ENCODE results near the gene IQCN. TPM values are rescaled to one million over a fixed set of nuclear protein-coding genes. Genes with fewer than 3 reads are reported as not detected.
"Not testable (repeated sequence)": the region's sequence is repeated elsewhere in the genome, so short reads cannot be mapped to it uniquely, and the experiment has no call there.

Gene IQCN
- polyA plus RNA-seq, 3 donors: 6.6 to 12.2 (median 7.2) TPM

DNA sequence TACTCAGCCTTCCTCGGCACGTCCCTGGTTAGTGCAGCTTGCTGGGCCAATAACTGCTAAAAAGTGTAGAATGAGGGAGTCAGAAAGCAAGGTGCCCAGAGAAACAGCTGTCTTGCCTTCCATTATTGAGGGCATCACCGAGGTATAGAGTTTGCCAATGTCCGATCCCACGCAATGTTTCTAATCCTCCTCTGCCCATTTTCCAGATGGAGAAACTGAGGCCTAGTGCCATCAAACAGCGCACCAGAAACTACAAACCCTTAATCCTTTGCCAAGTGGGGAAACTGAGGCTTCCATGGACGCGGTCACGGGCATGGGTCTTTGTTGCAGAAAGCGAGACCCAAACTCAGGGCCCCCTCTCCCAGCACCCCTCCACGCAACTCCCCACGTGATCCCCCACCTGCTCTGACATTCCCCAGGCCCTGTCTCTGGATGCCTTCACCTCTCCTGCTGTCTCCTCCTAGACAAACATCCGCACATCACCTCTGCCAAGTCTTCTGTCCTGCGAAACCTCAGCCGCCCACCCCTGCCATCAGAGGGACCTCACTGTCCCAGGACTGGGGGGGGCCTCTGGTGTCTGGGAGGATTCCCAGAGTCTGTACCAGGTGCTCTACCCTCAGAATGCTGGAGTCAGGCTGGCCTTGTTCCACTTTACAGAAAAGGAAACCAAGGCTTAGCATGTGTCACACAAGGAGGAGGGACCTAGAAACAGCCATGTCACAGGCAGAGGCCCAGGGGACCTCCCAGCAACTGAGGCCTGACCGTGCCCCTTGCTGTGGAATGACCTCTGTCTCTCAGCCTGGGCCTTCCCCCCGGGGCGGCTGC lies 47.1 kb downstream of the IQCN start:
- no peak for DNase-seq (ENCODE audit: extremely low read depth in 1 of 11, low read depth in 9 of 11, low spot score in 4 of 11)

DNA sequence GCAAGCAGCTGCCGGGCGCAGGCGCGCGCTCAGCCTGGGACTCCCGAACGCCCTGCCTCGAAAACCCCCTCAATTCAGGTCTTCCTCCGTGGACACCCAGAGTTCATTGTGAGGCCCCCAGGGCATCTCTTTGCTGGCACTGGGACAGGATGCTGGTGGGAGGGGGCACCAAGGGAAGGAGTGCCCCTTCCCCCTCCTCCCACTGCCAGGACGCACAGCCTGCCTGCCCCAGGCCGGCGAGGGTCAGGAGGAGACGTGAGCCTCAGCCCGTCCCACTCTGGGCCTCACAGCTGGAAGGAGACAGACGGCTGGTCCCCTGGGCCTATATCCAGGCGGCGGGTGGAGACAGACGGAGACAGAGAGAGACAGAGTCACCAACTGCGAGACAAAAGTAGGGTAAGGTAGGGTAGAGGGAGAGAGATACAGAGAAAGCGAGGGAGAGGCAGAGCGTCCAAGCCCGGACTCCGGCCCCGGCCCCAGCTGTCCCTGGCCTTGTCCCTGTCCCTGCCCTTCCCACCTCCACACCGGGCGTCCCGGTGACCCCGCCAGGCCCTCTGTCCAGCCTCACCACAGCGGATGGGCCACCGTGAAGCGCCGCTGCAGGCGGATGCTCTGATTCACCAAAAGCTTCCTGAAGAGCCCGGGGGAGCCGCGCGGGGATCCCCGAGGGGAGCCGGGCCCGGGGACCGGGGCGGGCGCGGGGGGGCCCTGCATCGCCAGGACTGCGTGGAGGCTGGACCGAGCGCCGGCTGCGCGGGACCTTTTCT lies 48.4 kb downstream of the IQCN start, which contains the start of gene PDE4C:
Gene PDE4C (minus strand): TSS at position 737 of the 767 bp plus-strand sequence. CDS start 23 bp downstream, at position 714.
- no peak for DNase-seq (ENCODE audit: extremely low read depth in 1 of 11, low read depth in 9 of 11, low spot score in 4 of 11)

DNA sequence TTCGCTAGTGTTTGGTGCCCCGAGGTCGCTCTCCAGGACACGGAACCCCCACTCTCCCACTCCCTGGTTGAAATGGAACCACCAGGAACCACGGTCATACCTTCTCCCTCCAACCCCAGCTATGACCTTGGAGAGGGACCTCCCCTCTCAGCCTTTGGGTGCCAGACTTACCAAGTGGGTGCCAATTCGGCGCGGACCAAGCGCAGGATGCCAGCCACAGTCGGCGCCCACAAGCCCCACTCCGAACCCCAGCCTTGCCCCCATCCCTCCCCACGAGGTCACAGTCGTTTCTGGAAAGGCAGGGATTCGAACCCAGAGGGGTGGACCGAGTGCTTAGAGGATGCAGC lies 48.9 kb downstream of the IQCN start:
- no peak for DNase-seq (ENCODE audit: extremely low read depth in 1 of 11, low read depth in 9 of 11, low spot score in 4 of 11)

DNA sequence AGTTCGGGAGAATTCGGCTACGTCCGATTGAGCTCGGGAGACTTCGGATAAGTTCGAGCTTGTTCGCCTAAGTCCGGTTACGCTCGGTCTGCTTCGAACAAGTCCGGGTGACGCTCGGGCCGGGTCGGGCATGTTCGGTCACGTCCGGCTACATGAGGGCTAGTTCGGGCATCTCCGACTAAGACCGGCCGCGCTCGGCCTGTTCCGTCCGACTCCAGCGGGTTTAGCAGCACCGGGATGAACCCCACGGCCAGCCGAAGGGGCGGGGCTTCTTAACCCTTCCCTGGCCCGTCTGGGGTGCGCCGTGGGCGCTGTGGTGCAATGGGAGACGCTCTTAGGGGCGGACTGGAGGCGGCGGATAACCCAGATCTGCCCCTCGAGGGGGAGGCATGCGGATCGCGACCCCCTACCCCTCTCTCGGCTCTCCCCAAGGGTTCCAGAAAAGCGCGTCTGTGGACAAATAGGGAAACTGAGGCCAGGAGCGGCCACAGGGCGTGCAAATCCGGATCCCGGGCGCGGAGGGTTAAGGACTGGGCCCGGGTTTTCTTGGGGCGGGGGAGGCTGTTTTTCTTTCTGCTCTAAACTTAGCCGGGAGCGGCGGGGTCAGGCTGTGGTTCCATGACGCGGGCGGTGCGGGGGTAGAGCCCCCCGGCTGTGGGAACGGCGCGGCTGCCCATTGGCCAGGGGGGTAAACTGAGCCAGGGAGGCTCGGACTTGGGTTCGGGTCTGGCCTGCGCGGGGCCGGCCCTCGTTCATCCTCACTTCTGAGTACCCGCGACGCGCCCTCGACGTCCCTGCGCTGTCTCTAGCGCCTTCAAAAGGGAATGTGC lies 49.5 kb downstream of the IQCN start:
- DNase-seq (ENCODE audit: extremely low read depth in 1 of 11, low read depth in 9 of 11, low spot score in 4 of 11): peak; percentile 90 to 96 (median 95)

DNA sequence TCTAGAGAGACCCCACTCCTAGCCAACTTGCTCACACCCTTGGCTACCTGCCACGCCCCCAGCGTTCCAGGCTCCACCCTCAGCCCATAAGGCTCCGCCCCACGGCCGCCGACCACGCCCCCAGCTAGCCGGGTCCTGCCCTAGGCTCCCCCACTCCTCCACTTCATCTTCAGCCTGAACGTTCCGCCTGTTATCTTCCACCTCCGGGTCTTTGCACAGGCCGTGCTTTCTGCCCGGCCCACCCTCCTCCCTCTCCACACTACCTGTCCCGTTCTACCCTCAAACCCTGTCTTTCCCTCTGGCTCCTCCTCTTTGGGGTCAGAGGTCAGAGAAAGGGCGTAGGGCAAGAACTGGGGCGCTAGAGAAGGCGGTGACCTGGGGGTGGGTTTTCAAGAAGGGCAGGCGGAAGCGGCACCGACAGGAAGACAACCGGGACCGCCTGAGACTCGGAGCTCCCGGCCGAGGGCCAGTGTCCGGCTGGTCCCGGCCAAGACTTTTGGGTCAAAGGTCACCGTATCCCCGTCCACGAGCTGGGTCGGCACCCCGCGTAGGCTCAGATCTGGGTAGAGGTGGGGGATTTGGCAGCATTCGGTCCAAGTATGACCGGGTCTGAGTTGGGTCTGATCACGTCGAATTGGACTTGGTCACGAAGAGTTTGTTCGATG lies 50.3 kb downstream of the IQCN start:
- no peak for DNase-seq (ENCODE audit: extremely low read depth in 1 of 11, low read depth in 9 of 11, low spot score in 4 of 11)

DNA sequence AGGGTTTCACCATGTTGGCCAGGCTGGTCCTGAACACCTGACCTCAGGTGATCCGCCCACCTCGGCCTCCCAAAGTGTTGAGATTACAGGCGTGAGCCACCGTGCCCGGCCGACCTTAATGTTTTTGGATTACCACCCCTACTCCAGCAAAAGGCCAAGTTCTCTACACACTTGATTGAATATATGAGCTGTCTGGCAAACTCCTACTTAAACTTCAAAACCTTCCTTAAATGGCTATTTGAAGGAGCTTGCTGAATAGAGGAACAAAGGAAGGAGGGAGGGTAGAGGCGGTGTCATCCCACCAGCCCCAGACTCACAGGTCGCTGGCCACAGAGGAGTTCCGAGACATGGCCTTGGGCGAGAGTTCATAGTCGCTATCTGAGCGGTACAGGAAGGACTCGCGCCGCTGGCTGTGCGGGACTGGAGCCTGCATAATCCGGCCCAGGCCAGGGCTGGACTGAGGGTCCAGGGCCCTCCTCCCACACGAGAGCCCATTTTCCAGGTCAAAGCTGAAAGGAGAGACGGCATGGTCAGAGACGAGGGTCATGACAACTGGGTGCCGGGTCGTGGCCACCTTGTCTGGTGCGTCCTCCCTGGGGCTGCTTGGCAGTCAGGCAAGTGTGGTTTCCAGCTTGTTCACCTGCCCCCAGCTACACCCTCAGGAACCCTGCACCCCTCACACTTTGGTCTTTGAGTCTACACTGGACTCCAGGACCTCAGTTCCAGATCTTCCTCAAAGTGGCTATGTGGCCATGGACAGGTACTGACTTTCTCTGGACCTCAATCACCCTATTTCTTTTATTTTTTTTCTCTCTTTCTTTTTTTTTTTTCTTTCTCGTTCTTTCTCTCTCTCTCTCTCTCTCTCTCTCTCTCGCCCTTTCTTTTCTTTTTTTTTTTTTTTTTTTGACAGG lies 52.2 kb downstream of the IQCN start:
- no peak for DNase-seq (ENCODE audit: extremely low read depth in 1 of 11, low read depth in 9 of 11, low spot score in 4 of 11)

DNA sequence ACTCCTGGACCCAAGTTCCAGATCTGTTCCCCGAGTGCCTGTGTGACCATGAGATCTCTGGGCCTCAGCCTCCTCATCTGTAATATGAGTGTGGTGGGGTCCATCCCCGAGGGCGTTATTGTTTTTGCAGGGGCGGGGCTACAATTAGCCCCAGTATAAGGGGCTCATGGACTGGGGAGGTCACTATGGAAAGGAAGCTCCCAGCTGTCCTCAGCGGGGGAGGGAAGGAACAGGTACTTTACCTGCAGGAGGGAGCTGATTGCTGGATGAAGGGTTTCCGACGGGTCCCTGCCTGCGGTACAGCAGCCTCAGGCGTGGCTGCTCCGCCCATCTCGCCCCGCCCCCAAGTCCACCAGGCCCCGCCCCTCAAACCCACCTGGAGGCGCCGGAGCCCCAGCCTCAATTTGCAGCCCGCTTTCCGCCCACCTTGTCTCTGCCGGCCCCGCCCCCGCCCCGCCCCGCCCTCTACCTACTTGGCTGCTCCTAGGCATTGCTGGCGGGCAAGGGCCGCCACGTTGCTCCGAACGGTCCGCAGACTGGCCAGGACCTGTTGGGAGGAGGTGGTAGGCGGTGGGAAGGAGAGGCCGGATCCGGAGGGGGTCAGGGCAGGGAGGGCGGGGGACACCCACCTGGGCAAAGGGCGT lies 53.5 kb downstream of the IQCN start:
- no peak for DNase-seq (ENCODE audit: extremely low read depth in 1 of 11, low read depth in 9 of 11, low spot score in 4 of 11)

DNA sequence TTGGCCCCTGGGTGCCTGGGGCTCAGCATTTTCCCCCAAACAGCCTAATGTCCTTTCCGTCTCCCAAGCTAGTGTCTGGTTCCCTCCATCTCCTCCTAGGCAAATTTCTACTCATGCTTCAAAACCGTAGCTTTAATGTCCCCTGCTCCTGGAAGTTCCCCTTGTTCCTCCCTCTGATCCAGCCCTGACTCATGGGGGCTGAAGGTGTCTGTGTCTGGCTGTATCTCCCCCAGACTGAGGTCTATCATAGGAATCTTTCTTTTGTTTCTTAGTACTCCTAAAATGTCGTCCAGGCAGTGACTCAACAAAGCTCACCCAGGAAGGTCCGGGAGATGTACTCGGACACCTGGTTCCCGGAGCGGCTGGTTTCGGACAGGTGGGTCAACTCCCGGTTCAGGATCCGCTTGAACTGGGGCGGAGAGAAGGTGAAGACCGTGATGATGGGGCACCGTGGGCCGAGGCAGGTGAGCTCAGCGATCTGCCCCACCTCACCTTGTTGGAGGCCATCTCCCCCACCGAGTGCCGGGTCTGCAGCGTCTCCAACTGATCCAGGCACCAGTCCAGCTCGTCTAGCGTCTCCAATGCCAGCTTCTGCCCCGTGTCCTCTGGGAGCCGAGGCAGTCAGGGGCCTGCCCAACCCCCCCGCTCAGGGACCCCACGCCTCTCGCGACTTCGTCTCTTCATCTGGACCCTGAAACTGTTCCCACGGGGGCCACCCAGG lies 54.2 kb downstream of the IQCN start:
- DNase-seq (ENCODE audit: extremely low read depth in 1 of 11, low read depth in 9 of 11, low spot score in 4 of 11): no peak

DNA sequence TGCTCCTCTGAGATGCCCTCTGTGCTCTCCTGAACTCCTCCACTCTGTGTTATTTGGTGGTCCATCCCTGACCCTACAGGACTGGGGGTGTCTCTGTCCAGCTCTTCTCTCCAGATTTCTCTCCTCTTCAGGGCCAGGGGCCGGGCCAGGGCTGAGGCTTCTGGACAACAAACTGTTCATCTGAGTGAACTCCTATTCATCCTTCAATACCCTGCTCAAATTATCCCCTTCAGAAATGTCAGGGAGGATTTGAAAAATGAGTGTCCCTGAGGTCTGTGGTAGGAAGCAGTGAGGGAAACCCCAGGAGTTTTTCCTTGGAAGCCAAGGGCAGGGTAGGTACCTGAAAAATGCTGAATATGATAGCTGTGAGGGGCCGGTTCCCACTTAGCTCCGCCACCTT lies 55.7 kb downstream of the IQCN start:
- DNase-seq (ENCODE audit: extremely low read depth in 1 of 11, low read depth in 9 of 11, low spot score in 4 of 11): no peak

DNA sequence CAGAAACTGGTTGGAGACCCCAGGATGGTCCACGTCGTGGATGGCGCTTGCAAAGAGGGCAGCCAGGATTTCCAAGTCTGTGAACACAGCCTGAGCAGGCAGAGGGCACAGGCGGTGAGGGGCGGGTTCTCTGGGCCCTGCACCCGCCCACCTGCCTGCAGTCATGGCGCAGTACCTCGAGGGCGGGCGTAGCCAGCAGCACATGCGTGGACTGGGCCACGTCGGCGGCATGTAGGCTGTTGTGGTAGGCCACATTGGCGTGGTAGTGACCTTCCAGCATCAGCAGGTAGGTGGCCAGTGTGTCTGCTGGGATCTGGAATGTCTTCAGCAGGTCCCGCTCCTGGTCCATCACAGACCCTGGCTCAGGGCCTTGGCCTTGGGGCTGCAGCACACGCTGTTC lies 56.1 kb downstream of the IQCN start:
- no peak for DNase-seq (ENCODE audit: extremely low read depth in 1 of 11, low read depth in 9 of 11, low spot score in 4 of 11)

DNA sequence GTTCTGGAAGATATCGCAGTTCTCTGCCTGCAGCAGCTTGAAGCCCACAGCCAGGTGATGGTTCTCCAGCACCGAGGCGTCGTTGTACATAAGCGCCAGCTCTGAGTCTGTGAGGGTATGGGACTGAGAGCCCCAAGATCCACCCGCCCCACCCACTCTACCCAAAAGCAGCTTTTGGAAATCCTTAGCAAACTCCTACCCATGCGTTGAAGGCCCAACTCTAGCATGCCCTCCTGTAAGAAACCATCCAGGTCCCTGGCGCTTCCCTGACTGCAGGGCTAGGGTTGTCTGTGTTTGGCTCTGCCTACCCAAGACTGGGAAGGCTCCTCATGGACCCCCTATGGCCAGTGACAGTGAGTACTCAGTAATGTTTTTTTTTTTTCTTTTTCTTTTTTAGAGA lies 57.5 kb downstream of the IQCN start:
- DNase-seq (ENCODE audit: extremely low read depth in 1 of 11, low read depth in 9 of 11, low spot score in 4 of 11): no peak

DNA sequence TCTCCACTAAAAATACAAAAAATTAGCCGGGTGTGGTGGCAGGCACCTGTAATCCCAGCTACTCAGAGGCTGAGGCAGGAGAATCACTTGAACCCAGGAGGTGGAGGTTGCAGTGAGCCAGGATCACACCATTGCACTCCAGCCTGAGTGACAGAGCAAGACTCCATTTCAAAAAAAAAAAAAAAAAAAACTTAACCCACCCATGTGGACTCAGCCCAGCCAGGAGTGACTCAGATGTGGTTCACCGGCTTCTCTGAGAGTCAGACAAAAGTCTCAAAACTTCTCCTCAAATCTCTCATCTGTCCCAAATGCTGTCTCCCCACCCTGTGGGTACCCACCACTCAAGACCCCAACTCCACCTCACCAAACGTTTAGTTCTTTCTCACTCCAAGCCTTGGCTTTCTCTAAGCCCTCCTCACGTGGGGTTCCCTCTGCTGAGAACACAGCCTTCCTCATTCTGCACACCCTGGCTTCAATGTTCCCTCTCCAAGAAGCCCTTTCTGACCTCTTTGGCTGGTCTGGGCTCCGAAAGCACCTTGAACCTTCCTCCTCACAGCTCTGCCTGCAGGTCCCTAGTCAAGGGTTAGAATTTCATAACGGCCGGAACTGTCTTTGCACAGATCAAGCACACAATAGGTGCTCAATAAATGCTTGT lies 59.3 kb downstream of the IQCN start:
- no peak for DNase-seq (ENCODE audit: extremely low read depth in 1 of 11, low read depth in 9 of 11, low spot score in 4 of 11)

DNA sequence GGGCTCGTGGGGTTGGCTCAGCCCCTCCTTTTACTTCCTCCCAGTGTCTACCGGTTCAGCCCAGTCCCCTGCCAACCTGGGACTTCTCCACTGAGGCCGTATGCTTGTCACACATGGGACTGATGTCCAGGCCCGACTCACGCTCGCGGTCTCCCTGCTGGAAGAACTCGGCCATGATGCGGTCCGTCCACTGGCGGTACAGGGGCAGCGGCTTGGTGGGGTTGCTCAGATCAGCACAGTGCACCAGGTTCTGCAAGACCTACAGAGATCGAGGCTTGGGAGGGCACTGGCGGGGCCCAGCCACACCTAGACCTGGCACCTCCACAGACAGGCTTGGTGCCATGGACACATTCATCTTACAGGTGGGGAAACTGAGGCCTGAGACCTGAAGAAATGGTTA lies 62.6 kb downstream of the IQCN start:
- no peak for DNase-seq (ENCODE audit: extremely low read depth in 1 of 11, low read depth in 9 of 11, low spot score in 4 of 11)

DNA sequence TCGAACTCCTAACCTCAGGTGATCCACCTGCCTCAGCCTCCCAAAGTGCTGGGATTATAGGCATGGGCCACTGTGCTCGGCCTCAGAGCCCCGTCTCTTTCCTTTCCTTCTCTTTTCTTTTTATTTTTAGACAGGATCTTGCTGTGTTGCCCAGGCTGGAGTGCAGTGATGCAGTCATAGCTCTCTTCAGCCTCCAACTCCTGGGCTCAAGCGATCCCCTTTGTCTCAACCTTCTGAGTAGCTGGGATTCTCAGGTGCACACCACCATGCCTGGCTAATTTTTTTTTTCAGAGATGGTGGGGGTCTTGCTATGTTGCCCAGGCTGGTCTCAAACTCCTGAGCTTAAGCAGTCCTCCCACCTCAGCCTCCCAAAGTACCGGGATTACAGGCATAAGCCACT lies 64.3 kb downstream of the IQCN start:
- not testable (repeated sequence) for DNase-seq (ENCODE audit: extremely low read depth in 1 of 11, low read depth in 9 of 11, low spot score in 4 of 11)

DNA sequence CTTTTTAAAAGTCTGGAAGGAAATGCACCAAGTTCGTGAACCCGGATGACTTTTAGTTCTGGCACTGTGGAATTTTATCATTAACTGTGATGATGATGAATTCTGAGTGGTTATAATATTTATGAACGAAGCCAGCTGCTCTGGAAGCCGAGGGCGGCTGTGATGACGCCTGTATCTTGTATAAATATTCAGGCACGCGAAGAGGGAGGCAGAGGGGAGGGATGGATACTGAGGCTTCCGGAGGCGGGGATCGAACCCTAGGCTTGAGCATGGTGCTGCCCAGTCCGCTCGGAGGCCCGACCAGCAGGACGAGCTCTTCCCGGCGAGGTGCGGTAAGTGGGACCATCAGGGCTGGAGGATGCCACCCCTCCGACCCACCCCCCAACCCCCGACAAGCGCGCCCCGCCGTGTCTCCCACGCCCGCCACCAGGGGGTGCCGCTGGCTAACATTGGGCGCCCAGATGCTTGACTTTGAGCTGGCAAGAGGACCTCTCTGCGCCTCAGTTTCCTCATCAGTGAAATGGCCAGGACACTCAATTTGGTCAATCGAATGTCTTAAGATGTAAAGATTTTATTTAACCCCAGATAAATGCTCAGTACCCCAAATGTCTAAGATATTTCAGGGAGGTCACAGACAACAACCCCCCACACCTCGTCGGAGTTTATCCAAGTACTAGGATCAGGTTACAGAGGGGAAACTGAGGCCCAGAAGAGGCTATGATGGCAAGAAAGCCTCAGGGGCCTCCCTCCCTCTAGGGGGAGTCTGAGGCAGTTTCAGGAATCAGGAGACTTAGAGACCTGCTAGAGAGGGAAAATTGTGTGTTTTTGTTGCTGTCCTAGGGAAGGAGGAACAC lies 65.9 kb downstream of the IQCN start:
- no peak for DNase-seq (ENCODE audit: extremely low read depth in 1 of 11, low read depth in 9 of 11, low spot score in 4 of 11)
